HK-2 (cell line): ENCODE data around the gene ZNF3.

Source experiments
- DNase-seq: peaks from one replicate; pipeline ENCODE4 v3.0.0-alpha.2; 2018; ENCODE audit not compliant: unreplicated experiment

Gene ZNF3

GRCh38 chr7:100053215-100053614, 28.3 kb downstream of the ZNF3 start:
- DNase-seq = no peak

GRCh38 chr7:100051611-100052010, 29.9 kb downstream of the ZNF3 start:
- no peak for DNase-seq

- peak; percentile 86 for DNase-seq
These were observed 31.9 kb downstream of the ZNF3 start, which contains the start of gene ZSCAN21 for GRCh38 chr7:100049441-100050291. Gene ZSCAN21, plus strand, starts transcription at chr7:100049774. Its CDS starts 7,233 bp downstream, at chr7:100057007.

- no peak for DNase-seq
These were observed 32.8 kb downstream of the ZNF3 start for GRCh38 chr7:100048680-100049079.

GRCh38 chr7:100044718-100045117, 36.8 kb downstream of the ZNF3 start:
- no peak for DNase-seq

GRCh38 chr7:100040575-100040974, 40.9 kb downstream of the ZNF3 start:
- DNase-seq = no peak

GRCh38 chr7:100038326-100038725, 43.2 kb downstream of the ZNF3 start:
- no peak for DNase-seq

GRCh38 chr7:100035876-100036275, 45.6 kb downstream of the ZNF3 start:
- no peak for DNase-seq

GRCh38 chr7:100034871-100035510, 46.5 kb downstream of the ZNF3 start:
- DNase-seq = no peak

- no peak for DNase-seq
These were observed 48.0 kb downstream of the ZNF3 start for GRCh38 chr7:100033526-100033925.

- DNase-seq = no peak
These were observed 51.9 kb downstream of the ZNF3 start for GRCh38 chr7:100029596-100029995.

GRCh38 chr7:100027197-100027596, 54.3 kb downstream of the ZNF3 start:
- no peak for DNase-seq

GRCh38 chr7:100024020-100024619, 57.4 kb downstream of the ZNF3 start:
- no peak for DNase-seq

- DNase-seq = no peak
These were observed 58.0 kb downstream of the ZNF3 start for GRCh38 chr7:100023526-100023925.

- no peak for DNase-seq
These were observed 58.9 kb downstream of the ZNF3 start for GRCh38 chr7:100022621-100023020.

- no peak for DNase-seq
These were observed 60.2 kb downstream of the ZNF3 start for GRCh38 chr7:100021297-100021696.
